PC-3 (cell line): ENCODE data around the gene KLHL21. TPM values are rescaled to one million over a fixed set of nuclear protein-coding genes. Genes with fewer than 3 reads are reported as not detected.

ENCODE experiments used
- ATAC-seq: fragments of 200-7000 bp; cut with Tn5 transposase; 2 replicates; pipeline ENCODE4 v1.9.1; 2020; ENCODE audit warnings: mild to moderate bottlenecking, moderate library complexity
- BruUV-seq: library from RNA; stranded (reverse); fragments of 400-500 nt; replicated peaks from 2 replicates; lab custom pipeline; 2021; lab: Mats Ljungman, UMichigan
- CTCF ChIA-PET: fragments of 300-600 bp; sonication (Branson Sonifier 250); formaldehyde crosslinking; loops from one replicate; lab custom pipeline; 2022; ENCODE audit warnings: antibody characterized with exemption; lab: Charles Lee
- POLR2A ChIA-PET: fragments of 300-600 bp; sonication (Branson Sonifier 250); formaldehyde crosslinking; loops from one replicate; lab custom pipeline; 2022; ENCODE audit warnings: antibody characterized with exemption; ENCODE audit not compliant: unreplicated experiment; lab: Charles Lee
- DNase-seq: peaks from one replicate; pipeline ENCODE4 v3.0.0-alpha.2; 2015
- H2AFZ ChIP-seq: fragments of 300-600 bp; sonication (generic); 2 replicates; pipeline ENCODE4 v1.6.0; 2016; ENCODE audit warnings: antibody characterized with exemption, low read length
- H3F3A ChIP-seq: fragments of 300-600 bp; sonication (generic); one replicate; pipeline ENCODE4 v1.6.0; 2017; ENCODE audit warnings: antibody characterized with exemption, low read length, control low read depth, mild to moderate bottlenecking; ENCODE audit not compliant: unreplicated experiment
- H3K27ac ChIP-seq: fragments of 300-600 bp; sonication (generic); 2 replicates; pipeline ENCODE4 v1.5.1; 2016; ENCODE audit warnings: mild to moderate bottlenecking, low read length
- H3K27me3 ChIP-seq: fragments of 300-600 bp; sonication (generic); 2 replicates; pipeline ENCODE4 v1.6.1; 2016; ENCODE audit warnings: low read length, mixed read lengths
- H3K36me3 ChIP-seq: fragments of 300-600 bp; sonication (generic); 2 replicates; pipeline ENCODE4 v1.6.1; 2016; ENCODE audit warnings: low read depth, mixed run types, low read length, mixed read lengths
- H3K4me1 ChIP-seq: fragments of 300-600 bp; sonication (generic); 2 replicates; pipeline ENCODE4 v1.5.1; 2016; ENCODE audit warnings: low read length; ENCODE audit not compliant: insufficient read depth
- H3K4me2 ChIP-seq: fragments of 300-600 bp; sonication (generic); 2 replicates; pipeline ENCODE4 v1.6.0; 2016; ENCODE audit warnings: low read length
- H3K4me3 ChIP-seq: fragments of 300-600 bp; sonication (generic); 2 replicates; pipeline ENCODE4 v1.5.1; 2016; ENCODE audit warnings: mild to moderate bottlenecking, low read length, mixed read lengths
- H3K79me2 ChIP-seq: fragments of 300-600 bp; sonication (generic); 2 replicates; pipeline ENCODE4 v1.6.1; 2017; ENCODE audit warnings: low read length, mixed read lengths
- H3K9ac ChIP-seq: fragments of 300-600 bp; sonication (generic); 2 replicates; pipeline ENCODE4 v1.6.0; 2016; ENCODE audit warnings: mild to moderate bottlenecking, low read length
- H3K9me2 ChIP-seq: fragments of 300-600 bp; sonication (generic); replicated peaks from 2 replicates; pipeline ENCODE4 v1.6.1; 2016; ENCODE audit warnings: mixed run types, low read length, mixed read lengths
- H3K9me3 ChIP-seq: fragments of 300-600 bp; sonication (generic); 2 replicates; pipeline ENCODE4 v1.6.1; 2016; ENCODE audit warnings: low read length, mixed read lengths
- H4K20me1 ChIP-seq: fragments of 300-600 bp; sonication (generic); 2 replicates; pipeline ENCODE4 v1.6.1; 2016; ENCODE audit warnings: low read length, mixed read lengths
- CTCF ChIP-seq: fragments of 300-600 bp; sonication (generic); conservative IDR thresholded peaks from 2 replicates; pipeline ENCODE4 v1.5.1; 2017; ENCODE audit warnings: antibody characterized with exemption, low read depth, mild to moderate bottlenecking, low read length
- EZH2 ChIP-seq: fragments of 300-600 bp; sonication (generic); IDR thresholded peaks from one replicate; pipeline ENCODE4 v1.6.1; 2017; ENCODE audit warnings: antibody characterized with exemption, mild to moderate bottlenecking, low read length; ENCODE audit not compliant: unreplicated experiment
- EZH2phosphoT487 ChIP-seq: fragments of 300-600 bp; sonication (generic); IDR thresholded peaks from 2 replicates; pipeline ENCODE4 v1.6.1; 2018; ENCODE audit warnings: mild to moderate bottlenecking, antibody characterized with exemption, low read length, borderline replicate concordance
- intact Hi-C: fragments of 100-400 bp; cut with micrococcal nuclease; formaldehyde crosslinking; loops from 2 replicates; pipeline ENCODE4 v1.9.0; 2023
- total RNA-seq: library from RNA; depleted of rRNA; stranded (reverse); fragments of >200 nt; gene quantifications from 2 replicates; pipeline ENCODE4 v1.2.3, GENCODE V29; 2014

Gene KLHL21
- total RNA-seq, 1 experiment from 2014 or later, result 82.5 TPM

DNA sequence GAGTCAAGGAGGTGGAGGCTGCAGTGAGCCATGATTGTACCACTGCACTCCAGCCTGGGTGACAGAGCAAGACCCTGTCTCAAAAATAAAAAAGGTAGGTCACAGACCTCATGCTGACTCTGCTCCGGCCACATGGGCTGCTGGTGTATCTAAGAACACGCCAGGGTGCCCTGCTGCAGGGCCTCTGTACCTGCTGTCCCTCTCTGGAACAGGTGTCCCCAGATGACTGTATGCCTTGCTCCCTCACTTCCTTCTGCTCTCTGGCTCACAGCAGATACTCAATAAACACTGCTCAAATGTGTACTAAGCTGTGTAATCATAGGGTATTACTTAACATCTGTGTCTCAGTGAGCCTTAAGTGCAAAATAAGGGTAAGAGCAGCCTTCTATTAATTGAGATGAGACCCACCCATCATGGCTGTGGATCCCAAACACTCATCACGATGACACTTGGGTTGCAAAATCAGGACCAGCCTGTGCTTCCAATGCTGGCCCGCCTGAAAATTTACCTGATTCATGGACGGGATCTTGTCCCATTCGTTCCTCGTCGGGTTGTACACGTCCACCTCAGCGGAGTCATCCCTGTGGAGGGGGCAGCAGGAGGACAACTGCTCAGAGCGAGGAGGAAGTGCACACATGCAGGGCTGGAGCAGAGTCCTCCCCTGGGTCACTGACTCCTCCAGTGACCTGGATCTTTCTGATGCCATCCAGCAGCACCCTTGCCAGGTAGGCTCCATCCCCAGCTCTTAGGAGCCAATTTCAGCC lies 7.5 kb downstream of the KLHL21 start:
- CTCF ChIA-PET, result no interaction called here
- Histone ChIP-seq H3K36me3 (peaks cover 67% of the 10 kb centered on the region), H4K20me1 (peaks cover 76% of the 10 kb centered on the region), H3K4me1 (peaks cover 12% of the 10 kb centered on the region), H3K79me2 (peaks cover 59% of the 10 kb centered on the region), H3K4me2 (no peak overlapping the region), H3F3A (no peaks in the 10 kb centered on the region), H3K27me3 (no peaks in the 10 kb centered on the region), H3K9me3 (no peaks in the 10 kb centered on the region), H3K9ac (no peak overlapping the region), H3K9me2 (no peaks in the 10 kb centered on the region), H3K27ac (no peak overlapping the region), H2AFZ (no peak overlapping the region), H3K4me3 (no peak overlapping the region)
- no TSS peak for BruUV-seq
- DNase-seq (no peak), ATAC-seq (no peak)
- intact Hi-C loops, result no loop called here
- no peak for TF ChIP-seq EZH2
- no peak for TF ChIP-seq CTCF
- no peak for TF ChIP-seq EZH2phosphoT487
- POLR2A ChIA-PET, result no interaction called here

GRCh38 chr1:6593810-6594209 lies 8.9 kb downstream of the KLHL21 start:
- Histone ChIP-seq H3K9ac (no peak overlapping the region), H2AFZ (no peak overlapping the region), H3K9me2 (no peaks in the 10 kb centered on the region), H3K79me2 (peaks cover 46% of the 10 kb centered on the region), H3K36me3 (peaks cover 76% of the 10 kb centered on the region), H3K9me3 (no peaks in the 10 kb centered on the region), H3K27ac (no peak overlapping the region), H3K4me1 (peaks cover 1% of the 10 kb centered on the region), H4K20me1 (peaks cover 64% of the 10 kb centered on the region), H3F3A (no peaks in the 10 kb centered on the region), H3K27me3 (no peaks in the 10 kb centered on the region), H3K4me3 (no peak overlapping the region), H3K4me2 (no peak overlapping the region)
- ChIA-PET POLR2A (no interaction called here), CTCF (no interaction called here)
- no peak for TF ChIP-seq CTCF
- no peak for TF ChIP-seq EZH2phosphoT487
- BruUV-seq, result no TSS peak
- DNase-seq, result no peak
- intact Hi-C loops, result no loop called here
- no peak for ATAC-seq

DNA sequence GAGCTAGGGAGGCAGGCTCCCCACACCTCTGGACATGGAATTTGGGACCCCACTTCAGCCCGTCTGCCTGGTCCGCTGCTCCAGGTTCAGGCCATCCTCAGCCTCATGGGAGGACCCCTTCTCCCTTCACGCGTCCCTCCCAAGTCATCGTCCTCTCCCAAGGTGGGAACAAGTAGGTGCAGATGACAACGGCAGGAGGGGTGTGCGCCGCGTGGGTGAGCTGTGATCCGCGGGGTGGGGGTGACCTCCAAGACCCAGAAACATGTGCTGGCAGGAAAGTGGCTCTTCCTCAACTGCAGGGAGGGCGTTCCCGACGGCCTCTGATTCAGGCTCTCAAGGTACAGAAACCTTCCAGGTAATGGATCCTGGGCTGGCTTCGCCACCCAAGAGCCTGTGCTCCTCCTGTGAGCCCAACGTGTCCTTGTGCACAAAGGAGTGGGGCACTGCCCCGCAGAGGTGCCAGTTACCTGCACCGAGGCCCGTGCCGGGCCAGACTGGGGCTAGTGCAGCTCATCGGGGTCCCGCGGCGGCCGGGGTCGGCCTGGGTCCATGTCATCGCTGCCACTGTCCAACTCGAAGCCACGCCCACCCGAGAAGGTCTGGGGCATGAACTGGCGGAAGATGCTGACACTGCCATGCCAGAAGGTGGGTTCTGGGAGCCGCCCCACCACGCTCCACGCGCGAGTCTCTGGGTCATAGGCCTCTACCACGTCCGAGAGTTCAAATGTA lies 9.6 kb downstream of the KLHL21 start:
- Histone ChIP-seq H3K36me3 (peaks cover 78% of the 10 kb centered on the region), H3F3A (no peaks in the 10 kb centered on the region), H3K27ac (no peak overlapping the region), H3K9me2 (no peaks in the 10 kb centered on the region), H3K9ac (no peak overlapping the region), H3K27me3 (no peaks in the 10 kb centered on the region), H3K4me3 (no peak overlapping the region), H3K4me2 (no peak overlapping the region), H3K79me2 (peaks cover 38% of the 10 kb centered on the region), H4K20me1 (peaks cover 60% of the 10 kb centered on the region), H2AFZ (no peak overlapping the region), H3K9me3 (no peaks in the 10 kb centered on the region), H3K4me1 (peaks cover under 1% of the 10 kb centered on the region; the same call in 1 of the 2 replicates)
- ATAC-seq, result no peak
- intact Hi-C loops, result no loop called here
- CTCF ChIA-PET, result no interaction called here
- TF ChIP-seq CTCF, result no peak
- no peak for TF ChIP-seq EZH2
- no peak for TF ChIP-seq EZH2phosphoT487
- DNase-seq, result no peak
- POLR2A ChIA-PET, result no interaction called here
- no TSS peak for BruUV-seq
